HG03175 (cell line): ENCODE measurements around the gene NTRK1.
"Not testable (repeated sequence)": the region's sequence is repeated elsewhere in the genome, so short reads cannot be mapped to it uniquely, and the experiment has no call there.

Source experiments
- ATAC-seq: cut with Tn5 transposase; IDR thresholded peaks from one replicate; pipeline ENCODE4 v1.9.1; 2021; ENCODE audit warnings: mild to moderate bottlenecking, moderate library complexity; ENCODE audit not compliant: unreplicated experiment

The NTRK1 gene

DNA sequence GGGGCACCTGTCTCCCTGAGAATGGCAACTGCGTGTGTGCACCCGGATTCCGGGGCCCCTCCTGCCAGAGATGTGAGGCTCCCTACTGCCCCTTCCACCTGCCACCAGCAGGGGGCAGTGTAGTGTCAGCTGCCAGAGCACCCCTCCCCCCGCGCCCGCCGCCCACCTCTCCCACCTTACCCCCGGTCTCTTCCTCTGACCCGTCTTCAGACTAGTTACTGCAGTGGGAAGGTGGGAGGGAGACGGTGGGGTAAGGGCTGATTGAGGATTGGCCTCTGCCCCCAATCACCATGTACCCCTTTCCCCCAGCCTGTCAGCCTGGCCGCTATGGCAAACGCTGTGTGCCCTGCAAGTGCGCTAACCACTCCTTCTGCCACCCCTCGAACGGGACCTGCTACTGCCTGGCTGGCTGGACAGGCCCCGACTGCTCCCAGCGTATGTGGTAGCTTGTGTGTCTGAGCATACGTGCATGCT lies 49.7 kb downstream of the NTRK1 start:
- ATAC-seq: no peak

DNA sequence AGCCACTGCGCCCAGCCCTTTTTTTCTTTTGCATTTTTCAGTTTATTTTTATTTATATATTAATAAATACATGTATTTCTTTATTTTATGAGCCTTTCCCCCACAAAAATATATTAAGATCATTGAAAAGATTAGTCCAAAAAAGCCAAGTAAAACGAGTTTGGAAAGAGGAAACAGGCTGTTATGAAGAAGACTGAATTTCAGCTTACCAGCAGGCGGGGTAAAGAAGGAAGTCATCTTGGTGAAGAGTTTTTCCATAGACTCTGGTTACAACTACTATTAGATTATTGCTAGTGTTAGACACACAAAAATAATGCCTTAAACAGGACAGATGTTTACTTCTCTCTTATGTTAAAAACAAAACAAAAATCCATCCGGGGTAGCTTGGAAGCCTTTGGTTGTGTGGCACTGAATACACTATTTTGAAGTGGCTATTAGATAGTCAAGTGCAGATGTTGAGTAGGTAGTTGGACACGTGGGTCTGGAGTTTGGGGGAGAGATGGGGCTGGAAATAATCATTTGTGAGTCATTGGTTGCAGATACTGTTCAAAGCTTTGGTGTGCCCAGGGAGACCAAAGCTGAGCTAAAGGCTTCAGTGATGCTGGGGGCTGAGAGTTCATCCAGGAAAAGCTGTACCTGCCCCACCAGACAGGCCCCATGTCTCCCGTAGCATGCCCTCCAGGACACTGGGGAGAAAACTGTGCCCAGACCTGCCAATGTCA lies 51.1 kb downstream of the NTRK1 start:
- no peak for ATAC-seq

DNA sequence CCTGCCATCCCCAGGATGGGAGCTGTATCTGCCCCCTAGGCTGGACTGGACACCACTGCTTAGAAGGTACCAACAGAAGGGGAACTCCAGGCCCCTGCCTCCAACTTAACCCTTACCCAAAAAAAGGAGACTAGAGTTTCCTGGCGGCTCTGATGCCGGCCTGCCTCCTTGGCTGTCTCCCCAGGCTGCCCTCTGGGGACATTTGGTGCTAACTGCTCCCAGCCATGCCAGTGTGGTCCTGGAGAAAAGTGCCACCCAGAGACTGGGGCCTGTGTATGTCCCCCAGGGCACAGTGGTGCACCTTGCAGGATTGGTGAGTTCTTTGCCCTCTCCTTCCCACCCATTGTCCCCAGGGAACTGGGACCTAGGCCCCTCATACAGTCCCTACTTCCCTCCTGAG lies 51.6 kb downstream of the NTRK1 start:
- ATAC-seq: no peak

DNA sequence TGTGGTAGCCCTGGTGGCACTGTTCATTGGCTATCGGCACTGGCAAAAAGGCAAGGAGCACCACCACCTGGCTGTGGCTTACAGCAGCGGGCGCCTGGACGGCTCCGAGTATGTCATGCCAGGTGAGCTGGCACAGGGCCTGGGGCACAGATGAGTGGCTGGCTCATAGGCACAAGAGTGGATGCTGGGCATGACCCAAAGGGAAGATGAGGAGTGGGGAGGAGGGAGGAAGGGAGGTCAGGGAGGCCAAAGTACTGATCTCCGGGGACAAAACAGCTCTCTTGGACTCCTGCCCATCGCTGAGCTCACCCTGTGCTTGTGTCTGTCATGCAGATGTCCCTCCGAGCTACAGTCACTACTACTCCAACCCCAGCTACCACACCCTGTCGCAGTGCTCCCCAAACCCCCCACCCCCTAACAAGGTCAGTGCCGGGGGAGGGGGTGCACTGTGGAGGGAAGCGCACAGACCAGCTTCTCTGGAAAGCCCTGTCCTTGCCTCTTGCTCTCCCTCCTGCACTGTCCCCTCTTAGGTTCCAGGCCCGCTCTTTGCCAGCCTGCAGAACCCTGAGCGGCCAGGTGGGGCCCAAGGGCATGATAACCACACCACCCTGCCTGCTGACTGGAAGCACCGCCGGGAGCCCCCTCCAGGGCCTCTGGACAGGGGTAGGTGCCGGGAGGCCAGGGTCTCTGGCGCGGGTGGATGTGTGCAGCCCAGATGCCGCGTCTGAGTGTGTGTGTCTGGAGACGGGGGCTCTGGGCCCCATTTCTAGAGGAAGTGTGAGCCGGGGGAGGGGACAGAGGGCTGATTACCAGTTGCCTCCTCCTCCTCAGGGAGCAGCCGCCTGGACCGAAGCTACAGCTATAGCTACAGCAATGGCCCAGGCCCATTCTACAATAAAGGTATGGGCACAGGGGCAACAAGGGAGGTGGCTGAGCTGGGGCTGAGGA lies 52.5 kb downstream of the NTRK1 start:
- no peak for ATAC-seq

DNA sequence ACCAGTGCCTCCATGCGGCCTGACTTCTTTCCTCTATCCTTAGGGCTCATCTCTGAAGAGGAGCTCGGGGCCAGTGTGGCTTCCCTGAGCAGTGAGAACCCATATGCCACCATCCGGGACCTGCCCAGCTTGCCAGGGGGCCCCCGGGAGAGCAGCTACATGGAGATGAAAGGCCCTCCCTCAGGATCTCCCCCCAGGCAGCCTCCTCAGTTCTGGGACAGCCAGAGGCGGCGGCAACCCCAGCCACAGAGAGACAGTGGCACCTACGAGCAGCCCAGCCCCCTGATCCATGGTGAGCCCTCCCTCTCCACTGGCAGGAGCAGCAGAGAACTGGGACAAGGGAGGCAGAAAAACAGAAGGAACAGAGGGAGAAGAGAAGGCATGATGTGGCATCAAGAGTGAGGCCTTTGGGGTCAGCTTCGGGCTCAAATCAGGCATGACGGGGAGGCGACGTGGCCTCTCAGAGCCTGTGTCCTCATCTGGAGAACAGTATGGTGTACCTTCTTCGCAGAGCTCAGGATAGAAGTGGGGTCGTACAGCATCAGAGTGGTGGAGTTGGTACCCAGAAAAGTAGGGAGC lies 53.2 kb downstream of the NTRK1 start:
- no peak for ATAC-seq

DNA sequence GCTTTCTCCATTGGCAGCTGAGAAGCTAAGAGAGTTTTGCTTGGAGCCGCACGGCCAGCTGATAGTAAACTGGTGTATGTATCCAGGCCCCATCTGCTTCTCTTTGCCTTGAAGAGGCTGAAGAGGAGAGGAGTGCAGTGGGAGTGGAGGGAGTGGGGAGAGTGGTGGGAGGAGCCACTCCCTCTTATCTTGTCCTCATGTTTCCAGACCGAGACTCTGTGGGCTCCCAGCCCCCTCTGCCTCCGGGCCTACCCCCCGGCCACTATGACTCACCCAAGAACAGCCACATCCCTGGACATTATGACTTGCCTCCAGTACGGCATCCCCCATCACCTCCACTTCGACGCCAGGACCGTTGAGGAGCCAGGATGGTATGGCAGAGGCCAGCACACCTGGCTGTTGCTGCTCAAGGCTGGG lies 53.8 kb downstream of the NTRK1 start:
- ATAC-seq: no peak

DNA sequence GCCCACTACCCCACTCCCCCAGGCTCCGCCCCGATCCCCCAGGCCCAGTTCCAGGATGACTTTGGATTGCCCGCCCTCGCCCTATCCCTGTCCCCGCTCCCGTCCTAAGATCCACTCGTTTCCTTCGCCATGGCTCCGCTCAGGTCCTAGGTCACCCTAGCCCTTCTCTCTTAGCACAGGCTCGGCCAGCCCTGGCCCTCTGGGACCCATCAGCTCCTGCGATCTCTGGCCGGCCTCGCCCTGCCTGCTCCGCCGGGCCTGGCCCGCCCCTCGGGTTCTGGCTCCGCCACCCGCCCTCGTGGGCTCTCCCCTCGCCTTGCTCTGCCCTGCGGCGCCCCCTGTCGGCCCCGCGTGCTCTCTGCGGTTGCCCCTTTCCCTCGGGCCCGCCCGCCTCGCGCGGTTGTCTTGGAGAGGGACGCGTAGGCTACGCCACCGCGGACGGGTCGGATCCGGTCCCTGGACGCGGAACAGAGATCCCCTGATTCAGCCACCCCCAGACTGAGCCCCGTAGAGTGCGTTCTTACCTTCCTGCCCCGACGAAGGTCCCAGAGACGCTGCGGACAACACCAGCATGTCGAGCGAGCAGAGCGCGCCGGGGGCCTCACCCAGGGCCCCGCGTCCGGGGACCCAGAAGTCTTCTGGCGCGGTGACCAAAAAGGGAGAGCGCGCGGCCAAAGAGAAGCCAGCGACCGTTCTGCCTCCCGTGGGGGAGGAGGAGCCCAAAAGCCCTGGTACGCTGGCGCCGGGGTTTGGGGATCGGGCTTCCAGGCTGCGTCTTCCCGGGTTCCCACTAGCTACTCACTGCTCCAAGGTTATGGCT lies 59.8 kb downstream of the NTRK1 start, which contains the start of gene LRRC71:
Gene LRRC71 (plus strand): TSS at position 400 of the 820 bp plus-strand sequence. CDS start 172 bp downstream, at position 572.
- no peak for ATAC-seq

DNA sequence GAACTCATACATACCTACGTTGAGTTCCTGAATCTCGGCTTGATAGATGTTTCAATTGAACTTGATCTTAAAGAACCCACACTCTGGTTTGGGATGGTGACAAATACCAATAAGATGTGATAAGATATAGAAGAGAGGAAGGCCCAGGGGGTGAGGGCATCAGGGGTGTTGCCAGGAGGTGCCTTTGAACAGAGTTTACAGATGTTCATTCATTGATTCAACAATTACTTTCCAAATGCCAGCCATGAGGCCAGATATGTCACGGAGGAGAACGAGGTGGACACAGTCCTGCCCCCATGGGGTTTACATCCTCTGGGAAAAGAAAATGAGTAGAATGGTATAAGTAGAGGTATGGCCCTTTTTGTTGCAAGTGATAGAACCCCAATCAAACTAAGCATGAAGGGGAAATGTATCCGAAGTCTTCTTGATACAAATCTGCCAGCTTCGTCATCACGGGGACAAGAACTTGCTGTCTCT lies 60.4 kb downstream of the NTRK1 start:
- ATAC-seq: no peak

DNA sequence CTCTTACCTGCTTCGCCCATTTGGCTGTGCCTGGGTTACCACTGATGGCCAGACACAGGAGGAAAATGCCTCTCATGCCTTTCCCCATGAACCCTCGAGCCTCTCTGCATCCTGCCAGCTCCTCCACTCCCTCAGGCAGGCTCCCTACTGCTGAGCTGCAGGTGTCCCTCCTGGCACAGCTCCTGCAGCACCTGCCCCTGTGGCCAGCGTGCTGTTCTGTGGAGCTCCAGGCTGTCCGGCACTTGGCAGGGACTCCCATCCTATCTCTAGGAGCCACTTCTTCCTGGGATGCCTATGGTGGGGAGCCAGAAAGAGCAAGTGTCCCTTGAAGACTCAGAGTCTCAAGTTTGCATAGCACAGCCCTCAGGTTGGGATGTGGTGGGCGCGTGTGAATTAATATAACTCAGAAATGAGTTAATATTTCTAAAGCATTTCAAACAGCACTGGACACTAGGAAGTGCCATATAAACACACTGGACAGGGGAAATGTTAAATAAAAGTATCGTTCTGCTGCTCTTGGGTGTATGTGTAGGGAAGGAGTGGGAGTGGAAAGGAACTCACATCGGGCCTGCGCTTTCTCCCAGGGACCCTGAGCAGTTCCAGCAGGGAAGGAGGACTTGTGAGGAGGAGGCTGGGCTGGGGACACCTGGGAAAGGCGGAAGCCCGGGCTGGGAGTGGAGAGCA lies 62.5 kb downstream of the NTRK1 start:
- no peak for ATAC-seq

DNA sequence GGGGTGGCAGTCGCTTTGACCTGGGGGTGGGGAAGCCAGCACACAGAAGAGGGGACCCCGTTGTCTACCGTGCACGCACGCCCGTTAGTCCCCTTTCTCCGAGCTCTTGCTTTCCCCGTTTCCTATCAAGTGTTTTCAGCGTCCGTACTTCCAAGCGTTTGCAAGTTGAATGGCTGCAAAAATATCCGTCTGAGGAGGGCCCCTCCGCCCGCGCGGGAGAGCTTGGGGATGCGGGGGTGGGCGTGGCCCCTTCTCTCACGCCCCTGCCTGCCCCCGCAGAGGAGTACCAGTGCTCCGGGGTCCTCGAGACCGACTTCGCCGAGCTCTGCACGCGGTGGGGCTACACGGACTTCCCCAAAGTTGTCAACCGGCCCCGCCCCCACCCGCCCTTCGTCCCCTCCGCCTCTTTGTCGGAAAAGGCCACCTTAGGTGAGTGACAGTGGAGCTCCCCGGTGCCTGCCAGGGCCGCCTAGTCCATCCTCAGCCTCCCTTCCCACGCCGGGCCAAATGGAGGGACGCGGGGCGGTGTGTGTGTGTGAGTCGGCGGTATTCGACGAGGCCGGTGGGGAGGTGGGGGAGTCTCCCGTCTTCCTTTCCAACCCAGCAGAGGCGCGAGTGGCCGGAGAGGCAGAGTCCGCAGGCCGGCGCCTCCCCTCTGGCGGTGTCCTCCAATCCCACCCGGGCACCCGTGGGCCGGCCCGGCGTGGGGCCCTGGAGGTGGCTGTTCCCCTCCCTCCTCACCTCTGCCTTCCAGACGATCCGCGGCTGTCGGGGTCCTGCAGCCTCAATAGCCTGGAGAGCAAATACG lies 63.2 kb downstream of the NTRK1 start:
- ATAC-seq: no peak

DNA sequence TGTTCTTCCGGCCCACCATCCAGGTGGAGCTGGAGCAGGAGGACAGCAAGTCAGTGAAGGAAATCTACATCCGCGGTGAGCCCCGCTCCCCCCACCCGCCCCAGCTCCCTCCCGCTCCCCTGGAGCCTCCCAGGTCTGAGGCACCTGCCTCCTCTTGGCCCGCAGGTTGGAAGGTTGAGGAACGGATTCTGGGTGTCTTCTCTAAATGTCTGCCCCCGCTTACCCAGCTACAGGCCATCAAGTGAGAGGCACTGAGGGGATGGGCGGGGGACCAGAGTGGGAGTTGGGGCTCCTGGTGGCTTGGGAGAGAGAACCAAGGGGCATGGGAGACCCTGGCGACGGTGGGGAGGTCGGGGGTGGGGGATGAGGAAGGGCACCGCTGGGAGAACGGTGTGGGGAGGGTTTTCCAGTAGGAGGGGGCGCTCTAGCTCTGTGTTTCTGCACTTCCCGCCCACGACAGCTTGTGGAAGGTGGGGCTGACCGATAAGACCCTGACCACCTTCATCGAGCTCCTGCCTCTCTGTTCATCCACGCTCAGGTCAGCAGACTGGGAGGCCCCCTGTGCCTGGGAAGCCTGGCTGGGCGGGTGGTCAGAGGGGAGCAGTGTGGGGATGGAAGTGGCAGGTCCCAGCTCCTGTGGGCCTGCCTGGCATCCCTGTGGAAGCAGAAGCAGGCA lies 64.0 kb downstream of the NTRK1 start:
- no peak for ATAC-seq

DNA sequence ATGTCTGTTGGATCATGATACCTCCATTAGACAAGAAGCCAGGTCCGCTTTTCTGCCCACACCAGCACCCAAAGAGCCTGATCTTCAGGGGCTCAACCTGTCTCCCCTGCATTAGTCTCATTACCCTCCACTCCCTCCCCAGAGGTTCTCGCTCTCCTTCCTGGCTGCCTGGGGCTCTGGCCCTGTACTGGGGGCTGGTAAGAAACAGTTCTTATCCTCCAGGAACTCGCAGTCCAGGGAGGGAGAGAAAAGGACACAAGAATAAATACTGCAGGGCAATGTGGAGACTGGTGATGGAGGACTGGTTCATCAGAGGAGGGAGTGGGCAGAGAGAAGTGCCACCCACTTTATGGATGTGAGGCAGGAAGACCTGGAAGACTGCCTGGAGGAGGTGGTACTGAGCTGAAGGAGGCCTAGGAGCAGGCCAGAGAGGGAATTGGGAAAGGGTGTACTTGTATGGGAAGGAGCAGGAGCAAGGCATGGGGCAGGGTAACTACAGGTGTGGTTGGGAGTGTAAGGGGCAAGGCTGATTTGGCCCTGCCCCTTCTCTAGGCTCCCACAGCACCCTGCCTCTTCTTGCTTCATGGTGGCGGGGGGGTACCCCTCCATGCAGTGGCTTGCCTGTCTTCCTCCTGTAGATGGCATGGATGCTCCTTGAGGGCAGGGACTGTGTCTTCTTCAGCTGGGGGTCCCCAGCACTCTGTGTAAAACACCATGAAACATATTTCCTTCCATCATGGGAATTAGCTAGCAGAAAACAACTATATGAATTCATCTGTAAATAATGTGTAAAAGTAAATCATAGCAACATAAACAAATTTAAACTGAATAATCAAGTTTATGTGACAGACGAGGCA lies 64.7 kb downstream of the NTRK1 start:
- no peak for ATAC-seq

DNA sequence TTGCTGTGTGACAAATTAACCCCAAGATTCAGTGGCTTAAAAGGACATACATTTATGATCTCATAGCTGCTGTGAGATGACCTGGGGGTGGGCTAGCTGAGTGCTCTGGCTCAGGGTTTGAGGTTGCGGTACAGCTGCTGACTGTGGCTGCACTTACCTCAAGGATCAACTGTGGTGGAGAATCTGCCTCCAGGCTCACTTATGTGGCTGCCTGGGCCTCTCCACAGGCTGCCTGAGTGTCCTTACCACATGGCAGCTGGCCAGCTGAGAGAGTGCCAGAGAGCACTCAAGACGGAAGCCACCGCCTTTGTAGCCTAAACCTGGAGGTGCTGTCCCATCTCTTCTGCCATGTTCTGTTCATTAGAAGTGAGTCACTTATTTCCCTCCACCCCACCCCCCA lies 65.5 kb downstream of the NTRK1 start:
- ATAC-seq: no peak

DNA sequence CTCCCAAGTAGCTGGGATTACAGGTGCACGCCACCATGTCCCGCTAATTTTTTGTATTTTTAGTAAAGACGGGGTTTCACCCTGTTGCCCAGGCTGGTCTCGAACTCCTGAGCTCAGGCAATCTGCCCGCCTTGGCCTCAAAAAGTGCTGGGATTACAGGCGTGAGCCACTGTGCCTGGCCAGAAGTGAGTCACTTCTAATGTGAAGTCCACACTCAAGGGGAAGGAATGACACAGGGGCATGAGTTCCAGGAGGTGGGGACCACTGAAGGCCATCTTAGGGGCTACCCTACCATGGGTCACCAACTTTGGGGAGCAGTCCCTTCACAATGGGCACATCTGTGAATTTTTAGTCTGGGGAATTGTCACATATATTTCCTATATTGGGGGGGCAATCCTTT lies 66.0 kb downstream of the NTRK1 start:
- not testable (repeated sequence) for ATAC-seq

DNA sequence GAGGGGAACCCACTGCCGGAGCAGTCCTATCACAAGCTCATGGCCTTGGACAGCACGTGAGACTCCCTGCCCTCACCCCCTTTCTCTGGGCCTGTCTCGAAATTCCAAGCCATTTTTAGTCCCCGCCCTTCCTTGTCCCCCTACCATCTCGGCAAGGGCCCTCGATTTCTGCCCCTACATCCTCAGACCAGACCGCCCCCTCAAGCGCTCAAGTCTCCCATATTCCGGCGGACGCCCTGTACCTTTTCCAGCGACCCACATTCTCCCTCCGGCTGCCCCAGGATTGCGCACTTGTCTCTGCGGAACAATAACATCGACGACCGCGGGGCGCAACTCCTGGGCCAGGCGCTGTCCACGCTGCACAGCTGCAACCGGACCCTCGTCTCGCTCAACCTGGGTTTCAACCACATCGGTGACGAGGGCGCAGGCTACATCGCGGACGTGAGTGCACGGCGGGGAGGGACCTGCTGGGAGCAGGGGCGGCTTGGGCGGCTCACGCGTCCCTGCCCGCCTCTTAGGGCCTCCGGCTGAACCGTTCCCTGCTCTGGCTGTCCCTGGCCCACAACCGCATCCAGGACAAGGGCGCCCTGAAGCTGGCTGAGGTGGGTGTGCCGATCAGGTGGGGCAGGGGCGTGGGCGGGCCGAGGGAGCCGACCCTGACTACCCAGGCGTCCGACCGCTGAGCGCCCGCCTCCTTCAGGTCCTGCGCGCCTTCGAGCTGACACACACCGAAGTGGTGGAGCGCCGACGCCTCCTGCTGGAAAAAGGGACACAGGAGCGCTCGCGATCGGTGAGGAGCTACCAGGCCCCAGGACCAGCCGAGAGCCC lies 66.8 kb downstream of the NTRK1 start:
- ATAC-seq: no peak

DNA sequence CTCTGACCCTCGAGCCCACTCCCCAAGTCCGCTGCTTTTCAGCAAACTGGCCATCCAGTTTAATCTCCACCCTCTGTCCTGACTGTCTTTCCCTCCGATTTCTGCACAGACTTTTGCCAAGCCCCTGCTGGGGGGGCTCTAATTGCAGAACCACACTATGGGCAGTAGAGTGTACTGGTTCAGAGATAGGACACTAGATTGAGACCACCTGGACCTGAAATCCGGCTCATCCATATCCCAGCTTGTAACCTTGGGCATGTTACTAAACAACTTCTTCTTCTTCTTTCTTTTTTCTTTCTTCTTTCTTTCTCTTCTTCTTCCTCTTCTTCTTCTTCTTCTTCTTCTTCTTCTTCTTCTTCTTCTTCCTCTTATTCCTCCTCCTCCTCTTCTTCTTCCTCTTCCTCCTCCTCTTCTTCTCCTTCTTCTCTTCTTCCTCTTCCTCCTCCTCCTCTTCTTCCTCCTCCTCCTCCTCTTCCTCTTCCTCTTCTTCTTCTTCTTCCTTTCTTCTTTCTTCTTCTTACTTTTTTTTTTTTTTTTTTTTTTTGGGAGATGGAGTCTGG lies 67.5 kb downstream of the NTRK1 start:
- ATAC-seq: no peak
